GM12864 (cell line): ENCODE results near the gene FKBP1A.

Source experiments
- DNase-seq: peaks from one replicate; pipeline ENCODE4 v3.0.0-alpha.2; 2011; ENCODE audit warnings: low read depth
- H3K4me3 ChIP-seq: 2 replicates; pipeline ENCODE4 v1.5.1; 2011; ENCODE audit warnings: mild to moderate bottlenecking, low read depth, low read length, control low read depth
- CTCF ChIP-seq: IDR thresholded peaks from 2 replicates; pipeline ENCODE4 v1.5.1; 2011; ENCODE audit warnings: low read depth, mild to moderate bottlenecking, moderate library complexity, low read length, control low read depth, inconsistent platforms; ENCODE audit errors: missing control alignments

Gene FKBP1A

GRCh38 chr20:1368448-1369199 is 24.2 kb downstream of the FKBP1A start:
- no peak overlapping the region for H3K4me3 ChIP-seq
- no peak for TF ChIP-seq CTCF
- DNase-seq = no peak

DNA sequence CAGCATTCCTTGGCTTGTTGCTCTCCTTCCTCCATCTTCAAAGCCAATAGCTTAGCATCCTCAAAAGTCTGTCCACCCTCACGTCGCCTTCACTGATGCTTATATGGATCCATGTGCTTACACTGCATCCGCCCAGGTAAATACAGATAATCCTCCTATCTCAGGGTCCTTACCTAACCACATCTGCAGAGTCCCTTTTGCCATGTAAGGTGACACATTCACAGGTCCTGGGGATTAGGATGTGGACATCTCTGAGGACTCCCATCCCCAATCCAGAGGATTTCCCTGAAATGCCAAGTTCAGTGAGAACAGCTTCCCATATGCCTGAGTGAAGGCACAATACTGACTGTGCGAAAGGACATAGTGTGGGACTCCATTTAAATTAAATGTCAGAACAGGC is 25.4 kb downstream of the FKBP1A start:
- no peak for TF ChIP-seq CTCF
- no peak for DNase-seq
- H3K4me3 ChIP-seq = no peak overlapping the region

GRCh38 chr20:1364106-1364505 is 28.7 kb downstream of the FKBP1A start:
- DNase-seq = no peak
- TF ChIP-seq CTCF = no peak
- H3K4me3 ChIP-seq = no peak overlapping the region

- TF ChIP-seq CTCF = no peak
- no peak for DNase-seq
- H3K4me3 ChIP-seq = no peak overlapping the region
Observed at GRCh38 chr20:1363522-1363921, 29.3 kb downstream of the FKBP1A start.

DNA sequence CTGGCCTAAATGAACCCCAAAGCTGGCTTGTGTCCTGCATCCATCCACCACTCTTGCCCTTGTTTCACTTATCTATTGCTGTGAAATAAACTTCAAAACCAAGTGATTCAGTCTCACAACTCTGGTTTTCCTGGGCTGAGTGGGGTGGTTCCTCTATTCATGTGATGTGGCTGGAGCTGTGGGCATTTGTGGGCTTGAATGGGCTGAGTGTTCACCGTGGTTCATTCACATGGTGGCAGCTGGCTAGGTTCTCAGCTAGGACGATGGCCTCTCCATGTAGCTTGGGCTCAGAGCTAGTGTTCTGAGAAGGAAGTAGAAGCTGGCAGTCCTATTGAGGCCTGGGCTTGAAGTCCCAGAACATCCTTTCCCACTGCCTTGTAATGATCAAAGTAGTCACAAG is 30.4 kb downstream of the FKBP1A start:
- no peak overlapping the region for H3K4me3 ChIP-seq
- DNase-seq = no peak
- TF ChIP-seq CTCF = no peak

DNA sequence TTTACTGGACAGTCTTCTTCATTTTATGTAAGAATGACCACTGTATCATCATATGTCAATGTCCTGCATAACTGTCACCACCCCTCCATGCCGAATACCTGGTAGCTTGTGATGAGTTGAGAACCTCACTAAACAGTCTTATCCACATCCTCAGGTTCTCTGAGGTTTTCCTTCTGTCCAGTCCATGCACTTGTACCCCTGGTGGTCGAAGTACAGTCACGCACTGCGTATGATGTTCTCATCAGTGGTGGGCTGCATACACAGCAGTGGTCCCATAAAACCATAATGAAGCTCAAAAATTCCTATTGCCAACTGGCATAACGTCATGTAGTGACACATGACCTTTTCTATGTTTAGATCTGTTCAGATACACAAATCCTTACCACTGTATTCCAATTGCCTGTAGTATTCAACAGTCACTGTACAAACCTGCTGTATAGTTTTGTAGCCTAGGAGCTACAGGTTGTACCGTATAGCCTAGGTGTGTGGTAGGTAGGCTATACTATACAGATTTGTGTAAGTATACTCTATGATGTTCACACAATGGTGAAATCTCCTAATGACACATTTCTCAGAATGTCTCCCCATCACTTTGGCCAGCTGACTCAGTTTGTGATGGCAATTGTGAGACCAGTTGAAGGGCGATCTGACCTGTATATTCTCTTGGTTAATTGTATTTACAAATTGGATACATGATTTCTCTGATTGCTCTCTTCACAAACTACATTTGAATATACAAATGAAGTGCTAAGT is 32.6 kb downstream of the FKBP1A start:
- DNase-seq = no peak
- TF ChIP-seq CTCF = peak; percentile 6
- H3K4me3 ChIP-seq = no peak overlapping the region
